Thymus (tissue), 11 donors: ENCODE data around the gene SH3TC2. TPM values are rescaled to one million over a fixed set of nuclear protein-coding genes. Genes with fewer than 3 reads are reported as not detected.

Experiments used
- DNase-seq, 9 donors: peaks; one replicate each; pipeline ENCODE4 v3.0.0-alpha.2; 2013; ENCODE audit warnings: low spot score in 9 of 9, low read depth in 6 of 9, missing footprints in 1 of 9
- H3K27ac ChIP-seq, 2 donors: one replicate each; pipeline ENCODE4 v1.5.1; 2013; ENCODE audit warnings: control low read depth in 1 of 2, low read depth in 1 of 2, low read length in 1 of 2, mild to moderate bottlenecking in 1 of 2, moderate library complexity in 1 of 2
- H3K27me3 ChIP-seq, 2 donors: one replicate each; pipeline ENCODE4 v1.5.1; 2013; ENCODE audit warnings: low read length in 1 of 2; ENCODE audit not compliant: control insufficient read depth in 2 of 2, insufficient read depth in 1 of 2
- H3K36me3 ChIP-seq, 2 donors: one replicate each; pipeline ENCODE4 v1.5.1; 2013; ENCODE audit warnings: low read length in 1 of 2, mild to moderate bottlenecking in 1 of 2, moderate library complexity in 1 of 2; ENCODE audit not compliant: control insufficient read depth in 2 of 2, insufficient read depth in 2 of 2
- H3K4me1 ChIP-seq, 2 donors: one replicate each; pipeline ENCODE4 v1.5.1; 2013; ENCODE audit warnings: low read length in 2 of 2; ENCODE audit not compliant: control insufficient read depth in 2 of 2, insufficient read depth in 2 of 2
- H3K4me3 ChIP-seq, 2 donors: one replicate each; pipeline ENCODE4 v1.5.1; 2013; ENCODE audit warnings: low read length in 2 of 2, control low read depth in 1 of 2, mild to moderate bottlenecking in 1 of 2
- H3K9me3 ChIP-seq, 2 donors: one replicate each; pipeline ENCODE4 v1.5.1; 2013; ENCODE audit warnings: low read length in 1 of 2, mild to moderate bottlenecking in 1 of 2; ENCODE audit not compliant: control insufficient read depth in 2 of 2, insufficient read depth in 1 of 2
- WGBS: extraction: QIAGEN DNeasy Blood & Tissue Kit; methylation state at CpG from one replicate; pipeline ENCODE4 v1.1.7; 2013; 5-methylcytosine and 5-hydroxymethylcytosine counted together
- polyA plus RNA-seq: library from polyadenylated mRNA; stranded (reverse); fragments of 200-250 nt; gene quantifications from one replicate; pipeline ENCODE4 v1.2.3, GENCODE V29; 2013
- total RNA-seq: library from RNA; stranded (reverse); fragments of 120-200 nt; gene quantifications from one replicate; pipeline ENCODE4 v1.2.4, GENCODE V29; 2013
- donor health status: healthy.

The SH3TC2 gene
- total and polyA plus RNA-seq, 2 donors = 0.24 to 0.48 TPM

DNA sequence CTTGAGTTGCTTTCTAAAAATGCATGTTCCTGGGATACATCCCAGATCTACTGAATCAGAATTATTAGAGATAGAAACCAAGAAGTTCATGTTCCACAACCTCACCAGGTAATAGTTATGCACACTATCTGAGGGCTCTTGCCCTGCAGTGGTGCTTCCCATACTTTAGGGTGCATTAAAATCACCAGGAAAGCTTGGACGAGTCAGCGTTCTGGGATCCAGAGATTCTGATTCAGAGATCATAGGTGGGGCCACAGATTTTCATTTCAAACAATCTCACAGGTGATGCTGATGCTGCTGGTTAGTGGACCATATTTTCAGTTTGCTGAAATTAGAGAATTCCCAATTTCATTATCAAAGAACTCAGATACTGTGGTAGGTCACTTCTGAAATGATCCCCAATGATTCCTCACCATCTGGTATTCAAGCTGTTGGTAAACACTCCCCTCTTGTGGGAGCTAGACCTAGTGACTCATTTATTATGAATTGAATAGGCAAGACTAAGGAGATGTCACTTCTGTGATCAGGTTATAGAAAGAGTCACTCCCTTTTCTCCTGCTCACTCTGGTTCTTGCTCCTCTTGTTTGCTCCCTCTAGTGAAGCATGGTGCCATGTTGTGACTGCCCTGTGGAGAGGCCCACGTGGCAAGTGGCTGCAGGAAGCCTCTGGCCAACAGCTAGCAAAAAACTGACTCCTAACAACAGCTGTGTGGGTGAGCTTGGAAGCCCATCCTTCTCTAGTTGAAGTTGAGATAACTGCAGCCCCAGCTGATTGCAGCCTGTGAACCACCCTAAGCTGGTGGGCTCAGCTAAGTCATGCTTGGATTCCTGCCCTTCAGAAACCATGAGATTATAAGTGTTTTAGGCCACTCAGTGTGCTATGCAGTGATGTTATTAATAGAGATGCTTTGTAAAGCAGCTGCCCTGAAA is 59.8 kb downstream of the SH3TC2 start:
- H3K27ac ChIP-seq = no peak overlapping the region
- H3K4me3 ChIP-seq = no peak overlapping the region
- DNase-seq = no peak
- 88% methylated on average over 3 of the region's 3 CpGs for WGBS
- H3K4me1 ChIP-seq = no peaks in the 10 kb centered on the region
- no peaks in the 10 kb centered on the region for H3K27me3 ChIP-seq
- no peaks in the 10 kb centered on the region for H3K9me3 ChIP-seq
- H3K36me3 ChIP-seq = no peaks in the 10 kb centered on the region

DNA sequence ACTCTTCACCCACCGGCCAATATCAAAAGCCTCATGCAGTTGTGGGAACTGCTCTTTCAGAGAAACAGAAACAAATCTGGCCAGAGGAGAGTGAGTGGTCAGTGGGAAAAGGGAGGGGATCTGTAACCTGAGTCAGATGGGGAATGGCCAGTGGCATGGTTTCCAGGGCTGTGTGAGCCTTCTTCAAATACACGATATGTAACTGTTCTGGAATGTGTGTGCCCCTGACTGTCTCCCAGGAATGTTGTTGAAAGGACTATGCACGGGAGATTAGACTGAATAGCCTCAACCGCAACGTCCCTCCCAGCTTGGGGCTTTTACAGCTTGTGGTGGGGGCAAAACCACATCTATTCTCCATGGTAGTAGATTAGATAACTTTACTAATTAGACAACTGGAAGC is 60.8 kb downstream of the SH3TC2 start:
- no peak overlapping the region for H3K27ac ChIP-seq
- 88% methylated on average over 5 of the region's 5 CpGs for WGBS
- H3K4me1 ChIP-seq = no peaks in the 10 kb centered on the region
- H3K27me3 ChIP-seq = no peaks in the 10 kb centered on the region
- no peaks in the 10 kb centered on the region for H3K9me3 ChIP-seq
- H3K36me3 ChIP-seq = no peaks in the 10 kb centered on the region
- H3K4me3 ChIP-seq = no peak overlapping the region
- DNase-seq = no peak

DNA sequence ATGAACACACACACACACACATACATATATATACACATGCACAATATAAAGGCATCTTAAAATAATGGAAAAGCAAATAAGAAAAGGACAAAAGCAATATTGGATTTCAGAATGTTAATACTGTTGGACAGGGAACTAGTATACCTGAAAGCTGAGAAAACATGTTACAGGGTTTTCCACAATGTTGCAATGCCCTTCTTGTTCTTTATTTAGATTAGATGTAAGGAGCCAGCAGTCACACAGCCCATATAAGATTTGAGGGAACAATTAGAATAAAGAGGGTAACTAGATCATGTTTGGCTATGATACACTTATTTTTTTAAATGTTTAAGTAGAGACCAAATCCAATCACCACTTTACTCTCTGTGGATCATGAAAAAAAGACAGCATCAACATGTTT is 61.7 kb downstream of the SH3TC2 start:
- Histone ChIP-seq H3K27ac (no peak overlapping the region), H3K36me3 (no peaks in the 10 kb centered on the region), H3K27me3 (no peaks in the 10 kb centered on the region), H3K4me1 (no peaks in the 10 kb centered on the region), H3K9me3 (no peaks in the 10 kb centered on the region), H3K4me3 (no peak overlapping the region)
- no peak for DNase-seq

- WGBS = 95% methylated on average over 3 of the region's 3 CpGs
- Histone ChIP-seq H3K27ac (no peak overlapping the region), H3K4me3 (no peak overlapping the region), H3K27me3 (no peaks in the 10 kb centered on the region), H3K4me1 (no peaks in the 10 kb centered on the region), H3K36me3 (no peaks in the 10 kb centered on the region), H3K9me3 (no peaks in the 10 kb centered on the region)
- DNase-seq = no peak
Measured at GRCh38 chr5:148999741-149000140, 63.1 kb downstream of the SH3TC2 start.

DNA sequence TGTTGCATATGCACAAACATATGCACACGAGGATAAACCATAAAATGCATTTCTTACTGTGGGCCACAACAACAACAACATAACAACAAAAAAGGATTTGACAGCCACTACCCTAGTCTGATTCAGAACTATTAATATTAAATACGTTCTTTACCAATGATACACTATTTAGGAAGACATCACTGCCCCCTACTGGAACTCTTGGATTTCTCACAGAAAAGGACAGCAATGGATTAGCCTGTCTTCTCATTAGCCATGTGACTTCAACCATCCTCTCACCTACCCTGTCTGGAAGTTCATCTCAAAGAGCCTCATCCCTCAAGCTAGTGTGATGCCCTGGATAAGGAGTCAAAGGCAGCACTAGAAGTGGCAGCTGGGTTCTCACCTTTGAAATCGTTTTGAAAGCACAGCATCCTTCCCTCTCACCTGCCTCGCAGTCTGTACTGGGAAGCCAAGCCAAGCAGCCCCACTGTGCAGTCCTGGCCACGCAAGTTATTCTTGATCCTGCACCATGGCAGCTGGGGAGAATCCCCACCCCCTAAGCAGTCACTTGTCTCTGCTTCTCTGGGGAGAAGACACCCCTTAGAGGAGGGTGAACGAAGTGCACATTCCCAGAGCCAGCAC is 64.6 kb downstream of the SH3TC2 start:
- Histone ChIP-seq H3K4me3 (no peak overlapping the region), H3K36me3 (no peaks in the 10 kb centered on the region), H3K4me1 (no peaks in the 10 kb centered on the region), H3K27me3 (no peaks in the 10 kb centered on the region), H3K9me3 (no peaks in the 10 kb centered on the region), H3K27ac (no peak overlapping the region)
- WGBS = 62% methylated on average over 6 of the region's 6 CpGs
- peak in 3 of 9 donors; percentile 1 to 36 (median 13) for DNase-seq

DNA sequence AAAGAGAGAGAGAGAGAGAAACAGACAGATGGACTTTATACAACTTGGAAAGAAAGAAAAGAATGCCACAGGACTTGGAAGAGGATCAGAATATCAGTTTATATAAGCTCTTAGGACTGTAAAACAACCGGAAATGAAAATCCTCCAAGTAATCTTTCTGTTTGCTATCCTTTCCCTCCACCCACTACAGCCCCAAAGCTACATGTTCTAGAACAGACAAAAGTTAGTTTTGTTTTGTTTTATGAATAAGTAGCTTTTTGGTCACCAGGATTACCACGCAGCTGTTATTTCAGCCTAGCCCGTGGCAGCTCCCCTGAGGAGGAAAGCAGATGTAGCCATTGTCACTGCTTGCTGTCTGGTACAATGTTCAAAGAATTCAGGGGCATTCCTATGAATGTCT is 66.6 kb downstream of the SH3TC2 start:
- no peak for DNase-seq
- Histone ChIP-seq H3K4me3 (no peak overlapping the region), H3K36me3 (no peaks in the 10 kb centered on the region), H3K9me3 (no peaks in the 10 kb centered on the region), H3K27ac (no peak overlapping the region), H3K27me3 (no peaks in the 10 kb centered on the region), H3K4me1 (no peaks in the 10 kb centered on the region)
- WGBS = 88% methylated on average over 3 of the region's 3 CpGs

DNA sequence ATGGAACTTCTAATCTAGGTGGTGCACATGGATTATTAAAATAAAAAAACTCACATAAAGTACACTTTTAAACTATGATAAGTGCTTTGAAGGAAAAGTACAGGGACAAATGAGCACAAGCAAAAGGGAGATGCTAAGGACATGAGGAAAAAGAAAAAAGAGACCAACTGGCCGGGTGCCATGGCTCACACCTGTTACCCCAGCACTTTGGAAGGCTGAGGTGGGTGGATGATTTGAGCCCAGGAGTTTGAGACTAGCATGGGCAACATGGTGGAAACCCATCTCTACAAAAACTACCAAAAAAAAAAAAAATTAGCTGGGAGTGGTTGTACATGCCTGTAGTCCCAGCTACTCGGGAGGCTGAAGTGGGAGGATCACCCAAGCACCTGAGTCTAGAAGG is 67.1 kb downstream of the SH3TC2 start:
- Histone ChIP-seq H3K4me1 (no peaks in the 10 kb centered on the region), H3K9me3 (no peaks in the 10 kb centered on the region), H3K36me3 (no peaks in the 10 kb centered on the region), H3K27me3 (no peaks in the 10 kb centered on the region), H3K4me3 (no peak overlapping the region), H3K27ac (no peak overlapping the region)
- DNase-seq = no peak
- 86% methylated on average over 2 of the region's 2 CpGs for WGBS

DNA sequence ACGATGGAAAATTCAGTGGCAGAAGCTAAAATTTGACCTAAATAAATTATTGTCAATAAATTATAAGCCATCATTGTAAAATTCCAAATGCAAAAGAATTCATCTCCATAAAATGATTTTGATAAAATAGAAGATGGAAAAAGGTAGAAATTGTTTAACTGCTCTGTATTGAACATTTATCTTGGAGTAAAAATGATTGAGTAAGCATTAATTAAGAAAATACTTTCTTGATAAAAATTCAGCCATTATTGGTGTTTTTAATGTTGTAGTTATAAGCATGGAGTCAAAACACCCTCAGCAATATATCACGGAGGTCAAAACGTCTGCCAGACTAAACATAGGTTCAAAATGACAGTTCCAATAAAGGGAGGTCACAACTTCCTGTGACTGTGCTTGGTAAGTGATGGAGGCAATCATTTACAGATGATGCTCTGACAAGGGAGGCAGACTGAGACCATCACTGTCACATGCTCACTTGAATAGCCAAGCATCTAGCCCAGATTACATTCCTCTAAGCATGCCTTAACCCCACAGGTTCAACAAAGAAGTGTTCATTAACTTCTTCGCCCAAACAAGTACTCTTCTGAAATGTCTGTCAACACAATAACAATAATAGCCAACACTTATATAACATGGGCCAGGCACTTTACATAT is 69.5 kb downstream of the SH3TC2 start:
- Histone ChIP-seq H3K36me3 (no peaks in the 10 kb centered on the region), H3K27me3 (no peaks in the 10 kb centered on the region), H3K4me3 (no peak overlapping the region), H3K4me1 (no peaks in the 10 kb centered on the region), H3K9me3 (no peaks in the 10 kb centered on the region), H3K27ac (no peak overlapping the region)
- 87% methylated on average over 4 of the region's 4 CpGs for WGBS
- DNase-seq = no peak

GRCh38 chr5:148992265-148992664 is 70.6 kb downstream of the SH3TC2 start:
- no peaks in the 10 kb centered on the region for H3K36me3 ChIP-seq
- H3K4me3 ChIP-seq = no peak overlapping the region
- H3K9me3 ChIP-seq = no peaks in the 10 kb centered on the region
- no peak overlapping the region for H3K27ac ChIP-seq
- 90% methylated on average over 3 of the region's 3 CpGs for WGBS
- H3K27me3 ChIP-seq = no peaks in the 10 kb centered on the region
- H3K4me1 ChIP-seq = no peaks in the 10 kb centered on the region
- no peak for DNase-seq
